HuH-7.5 (cell line): Measurements from ENCODE around the gene MSH6.
"Not testable (repeated sequence)": the region's sequence is repeated elsewhere in the genome, so short reads cannot be mapped to it uniquely, and the experiment has no call there.

Source experiments
- DNase-seq: peaks from one replicate; pipeline ENCODE4 v3.0.0; 2011; ENCODE audit warnings: low spot score

MSH6 gene

GRCh38 chr2:47844162-47844561 lies 61.2 kb downstream of the MSH6 start:
- no peak for DNase-seq

GRCh38 chr2:47849368-47849767 lies 66.4 kb downstream of the MSH6 start:
- no peak for DNase-seq

GRCh38 chr2:47850198-47850597 lies 67.3 kb downstream of the MSH6 start:
- no peak for DNase-seq

GRCh38 chr2:47853067-47853777 lies 70.3 kb downstream of the MSH6 start:
- not testable (repeated sequence) for DNase-seq
